Measurements from ENCODE around the gene CCNY.

- TF ChIP-seq CTCF (IDR thresholded peaks at IDR 0.05) (no peak), EZH2 (IDR thresholded peaks at IDR 0.05; ENCODE audit: borderline replicate concordance, insufficient read depth, low read depth, low read length, poor library complexity, severe bottlenecking) (no peak)
Observed at GRCh38 chr10:35396560-35397434, 60.5 kb downstream of the CCNY start.
